MM.1S (cell line): Measurements from ENCODE around the gene CTSW.

Source experiments
- DNase-seq: peaks from one replicate; pipeline ENCODE4 v3.0.0-alpha.2; 2015
- H2AFZ ChIP-seq: fragments of 300-600 bp; sonication (generic); 2 replicates; pipeline ENCODE4 v1.6.0; 2016; ENCODE audit warnings: antibody characterized with exemption, low read length
- H3F3A ChIP-seq: fragments of 300-600 bp; sonication (generic); 2 replicates; pipeline ENCODE4 v1.6.1; 2016; ENCODE audit warnings: mild to moderate bottlenecking, antibody characterized with exemption, low read length, moderate library complexity, mixed read lengths; ENCODE audit not compliant: insufficient read depth
- H3K27ac ChIP-seq: fragments of 300-600 bp; sonication (generic); 2 replicates; pipeline ENCODE4 v1.5.1; 2016; ENCODE audit warnings: mild to moderate bottlenecking, low read length
- H3K27me3 ChIP-seq: fragments of 300-600 bp; sonication (generic); replicated peaks from 2 replicates; pipeline ENCODE4 v1.6.0; 2016; ENCODE audit warnings: low read length; ENCODE audit not compliant: insufficient read depth
- H3K36me3 ChIP-seq: fragments of 300-600 bp; sonication (generic); replicated peaks from 2 replicates; pipeline ENCODE4 v1.6.1; 2016; ENCODE audit warnings: mild to moderate bottlenecking, low read length, mixed read lengths; ENCODE audit not compliant: insufficient read depth
- H3K4me1 ChIP-seq: fragments of 300-600 bp; sonication (generic); 2 replicates; pipeline ENCODE4 v1.6.1; 2016; ENCODE audit warnings: low read length, mixed read lengths
- H3K4me2 ChIP-seq: fragments of 300-600 bp; sonication (generic); 2 replicates; pipeline ENCODE4 v1.6.0; 2016; ENCODE audit warnings: low read depth, low read length
- H3K4me3 ChIP-seq: fragments of 300-600 bp; sonication (generic); 2 replicates; pipeline ENCODE4 v1.5.1; 2016; ENCODE audit warnings: low read length, mixed read lengths
- H3K79me2 ChIP-seq: fragments of 300-600 bp; sonication (generic); 2 replicates; pipeline ENCODE4 v1.6.1; 2016; ENCODE audit warnings: mixed run types, low read length, mixed read lengths
- H3K9ac ChIP-seq: fragments of 300-600 bp; sonication (generic); 2 replicates; pipeline ENCODE4 v1.6.1; 2016; ENCODE audit warnings: low read length, mixed read lengths
- H3K9me2 ChIP-seq: fragments of 300-600 bp; sonication (generic); replicated peaks from 2 replicates; pipeline ENCODE4 v1.6.1; 2016; ENCODE audit warnings: mild to moderate bottlenecking, low read length, mixed read lengths; ENCODE audit not compliant: insufficient read depth
- H3K9me3 ChIP-seq: fragments of 300-600 bp; sonication (generic); replicated peaks from 2 replicates; pipeline ENCODE4 v1.6.1; 2016; ENCODE audit warnings: mild to moderate bottlenecking, low read length, mixed read lengths; ENCODE audit not compliant: insufficient read depth
- H4K20me1 ChIP-seq: fragments of 300-600 bp; sonication (generic); 2 replicates; pipeline ENCODE4 v1.6.1; 2016; ENCODE audit warnings: mild to moderate bottlenecking, low read length, moderate library complexity, mixed read lengths; ENCODE audit not compliant: insufficient read depth
- CTCF ChIP-seq: fragments of 300-600 bp; sonication (generic); IDR thresholded peaks from 2 replicates; pipeline ENCODE4 v1.5.1; 2016; ENCODE audit warnings: antibody characterized with exemption, low read length, mixed read lengths
- EZH2 ChIP-seq: fragments of 300-600 bp; sonication (generic); optimal IDR thresholded peaks from 2 replicates; pipeline ENCODE3; 2017; ENCODE audit warnings: low read depth, mild to moderate bottlenecking, antibody characterized with exemption, low read length, mixed read lengths
- EZH2phosphoT487 ChIP-seq: fragments of 300-600 bp; sonication (generic); IDR thresholded peaks from 2 replicates; pipeline ENCODE4 v1.6.1; 2018; ENCODE audit warnings: antibody characterized with exemption, low read length

The CTSW gene

GRCh38 chr11:65887723-65888162, 8.1 kb downstream of the CTSW start:
- H3K9ac ChIP-seq: peak overlapping the region; percentile 63; the same call in 1 of the 2 replicates
- H3K27me3 ChIP-seq: no peaks in the 10 kb centered on the region
- peaks cover 34% of the 10 kb centered on the region for H3K4me1 ChIP-seq
- no peaks in the 10 kb centered on the region for H3K9me3 ChIP-seq
- peaks cover 8% of the 10 kb centered on the region for H3K36me3 ChIP-seq
- H3K4me3 ChIP-seq: peak overlapping the region; percentile 98
- peak overlapping the region; percentile 96 for H2AFZ ChIP-seq
- peaks cover 23% of the 10 kb centered on the region for H3F3A ChIP-seq
- no peaks in the 10 kb centered on the region for H3K9me2 ChIP-seq
- peak; percentile 38 for DNase-seq
- peak overlapping the region; percentile 100 for H3K4me2 ChIP-seq
- H3K79me2 ChIP-seq: peaks cover 41% of the 10 kb centered on the region
- no peak for TF ChIP-seq EZH2phosphoT487
- no peak for TF ChIP-seq CTCF
- no peak for TF ChIP-seq EZH2
- no peaks in the 10 kb centered on the region for H4K20me1 ChIP-seq
- H3K27ac ChIP-seq: peak overlapping the region; percentile 27; the same call in 1 of the 2 replicates

- H3K4me2 ChIP-seq: peak within 1 kb of the TSS; percentile 100
- H3K27ac ChIP-seq: peak within 1 kb of the TSS; percentile 69
- peak within 1 kb of the TSS; percentile 96 for H2AFZ ChIP-seq
- H4K20me1 ChIP-seq: no peaks in the 10 kb centered on the region
- H3K9ac ChIP-seq: peak within 1 kb of the TSS; percentile 77
- DNase-seq: peak; percentile 97
- peaks cover 23% of the 10 kb centered on the region for H3F3A ChIP-seq
- peaks cover 8% of the 10 kb centered on the region for H3K36me3 ChIP-seq
- TF ChIP-seq EZH2: no peak
- TF ChIP-seq EZH2phosphoT487: no peak
- peak; percentile 79 for TF ChIP-seq CTCF
- peaks cover 34% of the 10 kb centered on the region for H3K4me1 ChIP-seq
- H3K4me3 ChIP-seq: peak within 1 kb of the TSS; percentile 98
- no peaks in the 10 kb centered on the region for H3K9me3 ChIP-seq
- no peaks in the 10 kb centered on the region for H3K27me3 ChIP-seq
- peaks cover 41% of the 10 kb centered on the region for H3K79me2 ChIP-seq
- H3K9me2 ChIP-seq: no peaks in the 10 kb centered on the region
Measured at GRCh38 chr11:65888163-65888814, 8.7 kb downstream of the CTSW start, which contains the start of gene FIBP. Gene FIBP, minus strand, starts transcription at chr11:65888471. Its CDS starts 53 bp downstream, at chr11:65888418.

- H3K9me2 ChIP-seq: no peaks in the 10 kb centered on the region
- H3K36me3 ChIP-seq: no peaks in the 10 kb centered on the region
- peaks cover 31% of the 10 kb centered on the region for H3K4me1 ChIP-seq
- peaks cover 32% of the 10 kb centered on the region for H3F3A ChIP-seq
- TF ChIP-seq EZH2 (no peak), EZH2phosphoT487 (no peak), CTCF (peak; percentile 42)
- no peaks in the 10 kb centered on the region for H3K27me3 ChIP-seq
- peak within 1 kb of the TSS; percentile 98 for H3K4me3 ChIP-seq
- peak within 1 kb of the TSS; percentile 69; the same call in 1 of the 2 replicates for H2AFZ ChIP-seq
- H3K27ac ChIP-seq: peak within 1 kb of the TSS; percentile 81
- no peaks in the 10 kb centered on the region for H3K9me3 ChIP-seq
- no peaks in the 10 kb centered on the region for H4K20me1 ChIP-seq
- peaks cover 33% of the 10 kb centered on the region for H3K79me2 ChIP-seq
- peak within 1 kb of the TSS; percentile 97 for H3K4me2 ChIP-seq
- peak within 1 kb of the TSS; percentile 88 for H3K9ac ChIP-seq
- peak; percentile 97 for DNase-seq
Measured at GRCh38 chr11:65890324-65891218, 10.9 kb downstream of the CTSW start, which contains the start of gene CCDC85B. Gene CCDC85B, plus strand, starts transcription at chr11:65890673. Its CDS starts 111 bp downstream, at chr11:65890784.
